GM18517 (cell line): ENCODE results near the gene PKHD1.

Source experiments
- ATAC-seq: cut with Tn5 transposase; IDR thresholded peaks from one replicate; pipeline ENCODE4 v1.9.1; 2021; ENCODE audit warnings: mild to moderate bottlenecking, moderate library complexity; ENCODE audit not compliant: unreplicated experiment

PKHD1 gene

DNA sequence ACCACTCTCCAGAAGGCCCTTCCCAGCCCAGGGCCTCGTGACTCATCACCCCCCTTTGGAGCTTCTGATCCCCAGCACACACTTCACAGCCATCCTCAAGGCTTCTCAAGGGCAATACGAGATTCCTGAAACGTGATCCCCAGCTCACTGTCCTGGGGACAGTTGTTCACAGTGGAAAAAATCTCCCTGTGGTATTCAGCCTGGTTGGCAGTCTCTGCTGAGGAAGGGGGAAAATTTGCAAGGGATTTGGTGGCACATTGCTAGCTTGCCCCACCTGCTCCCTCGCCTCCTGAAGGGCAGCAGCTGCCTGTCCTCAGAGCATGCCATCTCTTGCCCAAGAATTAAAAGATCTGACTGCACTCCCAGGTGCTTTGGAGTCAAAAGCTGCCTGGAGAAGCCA, 20.7 kb upstream of the PKHD1 start:
- no peak for ATAC-seq

DNA sequence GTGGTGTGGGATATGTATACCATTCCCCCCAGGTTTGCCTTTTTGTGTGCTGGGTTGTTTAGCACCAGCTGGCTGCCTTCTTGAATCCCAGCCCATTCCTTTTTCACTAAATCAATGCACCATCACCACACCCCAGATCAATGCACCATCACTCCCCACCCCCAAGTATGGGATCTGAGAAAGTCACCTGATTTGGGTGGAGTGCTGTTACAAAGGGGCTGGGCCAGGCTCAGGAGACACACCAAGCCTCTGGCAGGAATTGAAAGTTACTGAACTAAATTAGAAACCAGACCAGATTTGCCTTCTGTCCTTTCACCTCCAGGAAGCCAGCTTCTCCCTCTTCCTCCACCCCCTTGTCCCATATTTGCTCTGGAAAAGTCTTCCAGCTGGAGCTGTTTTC, 19.6 kb upstream of the PKHD1 start:
- ATAC-seq = no peak

DNA sequence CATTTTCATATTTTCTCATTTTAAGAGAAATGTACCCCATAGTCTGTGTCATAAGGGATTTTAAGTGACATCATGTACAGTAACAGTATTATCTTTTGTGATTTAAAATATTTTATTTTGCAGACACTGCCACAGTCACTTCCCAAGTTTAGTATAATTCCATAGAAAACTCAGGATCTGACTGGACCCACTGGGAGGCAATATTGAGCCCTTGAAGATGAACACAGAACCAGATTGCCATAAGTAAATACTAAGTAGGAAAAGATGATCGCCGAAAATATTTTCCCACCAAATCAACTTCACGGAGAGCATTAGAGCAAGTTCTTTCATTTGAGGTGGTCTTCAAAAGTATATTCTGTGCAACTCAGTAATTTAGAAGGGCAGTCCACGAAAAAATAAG, 17.6 kb upstream of the PKHD1 start:
- no peak for ATAC-seq

DNA sequence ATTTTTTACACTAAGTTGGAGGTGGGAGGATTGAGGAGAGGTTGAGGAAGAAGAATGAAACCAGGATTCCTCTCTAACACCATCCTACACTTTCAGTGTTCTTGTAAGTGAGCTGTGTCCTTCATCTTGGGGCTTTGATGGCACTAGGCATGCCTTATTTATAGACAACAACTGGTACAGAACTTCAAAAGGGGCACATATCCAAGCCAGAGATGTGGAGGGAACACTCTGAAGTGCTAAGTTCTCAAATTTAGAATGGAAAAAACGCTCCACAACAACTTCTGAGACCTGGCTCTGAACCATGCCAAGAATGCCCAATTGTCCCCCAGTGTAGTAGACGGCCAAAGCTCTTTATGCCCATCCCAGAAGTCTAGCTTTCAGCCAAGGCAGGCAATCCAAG, 16.2 kb upstream of the PKHD1 start:
- no peak for ATAC-seq

DNA sequence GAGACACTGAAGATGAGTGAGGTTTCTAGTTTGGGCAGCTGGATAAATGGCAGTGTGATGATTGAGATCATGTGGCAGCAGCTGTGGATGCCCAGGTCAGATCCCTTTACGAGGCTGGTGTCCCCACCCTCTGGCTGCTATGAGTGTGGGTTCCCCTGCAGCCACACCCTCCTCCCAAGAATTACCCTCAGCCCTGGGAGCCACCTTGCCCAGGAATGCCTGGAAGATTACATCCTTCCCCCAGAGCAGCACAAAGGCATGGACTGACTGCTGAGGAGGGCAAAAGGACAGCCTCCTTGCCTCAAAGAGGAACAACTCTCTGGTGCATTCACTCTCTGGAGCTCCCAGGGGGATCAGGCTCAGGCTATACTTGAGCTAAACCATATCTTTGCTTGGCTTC, 15.0 kb upstream of the PKHD1 start:
- ATAC-seq = no peak

DNA sequence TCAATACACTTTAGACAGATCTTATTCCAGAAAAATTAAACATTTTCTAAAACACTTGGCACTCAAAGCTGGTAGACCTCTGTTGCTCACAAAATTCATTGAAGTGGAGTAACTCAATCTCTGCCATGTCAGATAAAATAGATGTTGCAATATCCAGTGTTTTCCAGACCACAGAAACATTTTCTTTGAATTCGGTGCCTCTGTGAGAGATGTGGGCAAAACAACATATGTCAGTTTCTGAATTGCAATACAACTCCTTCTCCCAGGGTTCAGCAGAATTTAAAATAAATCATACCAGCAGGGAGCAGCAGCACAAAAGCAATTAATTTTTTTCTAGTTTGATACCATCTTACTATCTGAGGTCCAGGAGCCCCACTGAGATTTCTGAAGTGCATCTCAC, 11.3 kb upstream of the PKHD1 start:
- ATAC-seq = no peak

DNA sequence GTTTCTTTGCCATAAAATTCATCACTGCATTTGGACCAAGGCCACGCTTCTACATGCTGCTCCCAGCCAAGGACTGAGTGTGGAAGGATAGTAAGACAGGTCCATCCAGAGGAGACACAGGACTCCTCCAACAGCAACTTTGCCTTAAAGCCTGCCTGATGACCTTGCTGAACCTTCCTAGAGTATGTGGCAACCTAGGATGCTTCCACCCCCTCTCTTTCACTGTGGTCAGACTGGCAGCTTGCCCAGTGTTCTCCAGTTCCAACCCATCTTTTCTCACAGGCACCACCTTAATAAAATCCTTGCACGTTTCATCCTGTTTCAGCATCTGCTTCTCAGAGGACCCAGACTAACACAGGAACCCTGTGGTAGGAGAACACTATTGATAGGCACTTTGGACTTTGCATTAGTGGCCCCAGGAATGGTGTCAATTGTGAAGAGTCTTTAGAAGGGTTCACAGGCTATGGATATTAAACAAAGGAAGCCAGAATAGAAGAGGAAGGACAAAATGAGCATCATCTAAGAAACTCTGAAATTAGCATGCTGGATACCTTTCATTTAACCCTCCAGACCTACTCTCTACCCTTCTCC, 2.4 kb upstream of the PKHD1 start:
- ATAC-seq = no peak

DNA sequence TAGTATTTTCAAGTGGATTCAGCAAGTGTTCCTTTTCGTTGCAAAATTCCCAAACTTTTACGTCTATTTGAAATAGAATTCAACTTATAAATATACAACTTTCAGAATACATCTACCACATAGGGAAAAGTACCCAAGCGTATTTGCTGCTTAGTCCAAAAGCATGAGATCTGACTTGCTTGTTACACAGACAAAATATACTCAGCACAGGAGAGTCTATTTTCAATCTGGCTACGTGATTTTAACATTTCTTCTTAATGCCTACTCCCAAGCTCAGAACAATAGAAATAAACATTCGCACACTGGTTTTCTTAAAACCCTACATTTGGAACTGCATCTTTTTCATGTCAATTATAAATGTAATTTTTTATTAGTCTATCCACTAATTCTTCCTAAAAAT, 672 bp downstream of the PKHD1 start:
- no peak for ATAC-seq

DNA sequence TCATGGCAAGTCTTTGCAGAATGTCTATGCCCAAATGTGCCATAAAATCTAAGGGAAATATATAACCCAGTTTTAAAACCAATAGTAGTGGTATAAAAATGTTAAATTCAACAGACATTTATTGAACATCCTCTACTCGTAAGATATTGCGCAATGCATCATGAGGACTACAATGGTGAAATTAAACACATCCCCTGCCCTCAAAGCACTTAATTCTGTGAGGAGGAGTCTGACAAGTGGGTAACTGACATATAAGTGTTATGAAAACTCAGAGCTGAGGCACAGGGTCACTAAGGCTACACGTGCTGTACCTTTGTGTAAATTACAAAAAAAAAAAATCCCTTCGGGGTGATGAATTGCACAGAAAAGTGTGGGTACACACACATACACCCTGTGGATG, 6.2 kb downstream of the PKHD1 start:
- ATAC-seq = no peak

DNA sequence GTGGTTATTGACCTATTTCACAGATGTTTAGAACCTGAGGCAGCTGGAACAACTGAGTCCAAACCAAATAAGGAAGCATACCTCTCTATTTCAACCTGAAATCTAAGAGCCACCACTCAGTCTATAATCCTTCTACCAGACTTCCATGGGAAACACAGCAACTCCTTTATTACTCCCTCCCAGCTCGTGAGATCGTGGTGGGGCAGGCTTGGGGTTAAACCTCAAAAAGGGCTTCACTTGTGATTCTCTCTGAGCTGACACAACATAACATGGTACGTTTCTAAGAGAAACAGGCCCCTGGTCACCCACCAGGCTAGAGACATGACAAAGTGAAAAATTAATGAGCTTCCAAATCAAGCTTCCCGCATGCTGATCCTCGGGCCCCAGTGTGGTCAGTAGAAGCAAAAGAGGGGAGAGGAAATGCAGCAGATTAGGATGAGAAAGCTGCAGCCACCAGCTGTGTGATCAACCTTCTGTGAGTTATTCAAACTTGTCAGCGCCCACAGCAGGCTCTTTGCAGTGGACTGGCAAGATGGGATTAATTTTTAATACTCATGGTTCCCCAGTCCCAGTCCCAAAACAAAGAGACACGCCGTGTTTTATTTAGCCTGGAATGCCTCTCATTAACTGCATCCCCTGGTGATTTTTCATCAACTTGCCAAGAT, 9.3 kb downstream of the PKHD1 start:
- ATAC-seq = no peak

DNA sequence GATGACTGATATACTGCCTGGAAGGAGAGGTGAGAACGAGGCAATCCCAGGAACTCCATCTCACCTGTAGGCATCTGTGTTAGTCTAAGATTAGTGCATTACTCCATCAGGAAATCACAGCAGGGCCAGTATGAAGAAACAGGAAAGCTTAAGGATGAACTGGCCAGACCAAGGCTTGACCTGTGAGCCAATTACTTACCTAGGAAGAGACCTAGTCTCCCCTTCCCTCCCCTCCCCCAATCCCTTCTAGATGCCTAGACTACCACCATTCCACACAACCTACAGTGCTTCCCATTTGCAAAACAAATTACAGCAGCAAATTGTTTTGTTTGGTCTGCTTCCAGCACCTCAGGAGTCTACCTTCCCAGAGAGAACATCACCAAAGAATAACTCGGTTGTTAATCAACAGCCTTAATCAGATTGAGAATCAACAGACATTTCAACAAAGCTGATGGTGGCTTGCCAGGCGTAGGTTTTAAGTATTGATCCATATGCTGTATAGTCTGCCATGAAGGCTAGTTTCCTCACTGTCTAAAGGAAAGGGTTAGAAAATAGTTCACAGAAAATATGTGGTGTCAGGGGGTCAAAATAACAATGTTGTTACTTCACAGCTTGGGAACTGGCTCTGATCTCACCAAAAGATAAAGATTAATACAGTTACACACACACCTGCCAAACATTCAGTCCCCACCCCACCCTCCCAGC, 10.1 kb downstream of the PKHD1 start:
- ATAC-seq = no peak

DNA sequence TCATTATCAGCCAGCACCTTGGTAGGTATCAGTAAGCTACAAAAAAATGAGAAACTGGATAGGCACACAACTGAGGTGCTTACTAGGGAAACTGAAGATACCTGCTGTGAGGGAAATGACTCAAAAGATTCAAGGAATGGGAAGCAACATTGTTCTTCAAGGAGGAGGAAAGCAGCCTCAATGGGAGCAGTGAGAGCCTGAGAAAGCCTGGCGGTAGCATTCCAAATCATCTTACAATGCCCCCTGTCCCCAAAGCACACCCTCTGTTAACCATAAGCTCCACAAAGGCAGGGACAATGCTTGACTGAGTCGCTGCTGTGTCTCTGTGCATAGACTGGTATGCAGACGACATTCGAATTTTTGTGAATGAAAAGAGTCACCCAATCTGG, 10.6 kb downstream of the PKHD1 start:
- no peak for ATAC-seq

DNA sequence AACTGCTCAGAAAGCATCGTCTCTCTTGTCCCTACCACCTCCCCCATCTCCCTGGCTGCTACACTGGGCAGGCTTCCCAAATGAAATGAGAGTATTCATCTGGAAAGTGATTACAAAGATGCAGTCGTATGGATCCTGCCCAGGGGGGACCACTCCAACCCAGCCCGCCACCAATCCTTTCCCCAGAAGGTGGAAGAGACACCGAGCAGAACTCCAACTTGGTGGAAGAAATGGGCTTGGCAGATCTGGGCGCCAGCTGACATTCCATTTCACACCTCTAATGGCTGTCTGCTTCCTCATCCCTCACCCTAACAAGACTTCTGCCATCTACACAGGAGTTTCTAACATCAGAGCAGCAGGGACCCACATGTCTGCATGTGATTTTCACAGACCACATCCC, 12.7 kb downstream of the PKHD1 start:
- no peak for ATAC-seq

DNA sequence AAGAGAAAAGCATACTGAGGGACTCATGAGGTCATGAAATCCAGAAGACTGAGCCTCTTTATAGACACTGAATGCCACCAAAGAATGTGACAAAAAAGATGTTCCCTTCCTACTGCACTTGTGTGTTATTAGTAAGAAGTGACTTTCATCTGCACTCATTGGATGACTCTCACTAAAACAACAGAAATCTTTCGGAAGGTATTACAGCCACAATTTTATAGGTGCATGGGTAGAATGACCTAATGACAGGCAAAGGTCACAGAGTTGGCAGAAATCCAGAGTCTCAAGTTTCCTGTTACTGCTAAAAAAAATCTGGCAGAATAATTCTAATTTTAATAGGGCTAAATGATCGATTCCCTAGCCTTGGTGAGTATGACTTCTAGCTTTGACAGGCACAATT, 13.3 kb downstream of the PKHD1 start:
- no peak for ATAC-seq

DNA sequence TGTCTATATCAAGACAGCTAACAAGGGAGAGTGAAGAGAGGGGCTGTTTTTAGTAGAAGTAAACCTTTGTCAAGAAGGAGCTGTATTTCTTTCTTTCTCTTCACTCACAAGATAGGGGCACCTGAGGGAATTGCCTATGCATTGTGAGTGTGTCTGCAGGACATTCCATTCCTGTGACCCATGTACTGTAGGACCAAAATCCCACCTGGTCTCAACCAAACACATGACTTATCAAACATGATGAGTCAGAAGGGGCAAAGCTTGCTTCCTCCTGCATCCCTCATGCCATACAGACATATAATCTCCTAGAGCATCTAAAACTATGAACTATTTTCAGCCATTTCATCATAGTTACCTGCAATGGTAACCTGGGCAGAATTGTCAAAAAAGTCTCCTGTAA, 21.8 kb downstream of the PKHD1 start:
- ATAC-seq = no peak

DNA sequence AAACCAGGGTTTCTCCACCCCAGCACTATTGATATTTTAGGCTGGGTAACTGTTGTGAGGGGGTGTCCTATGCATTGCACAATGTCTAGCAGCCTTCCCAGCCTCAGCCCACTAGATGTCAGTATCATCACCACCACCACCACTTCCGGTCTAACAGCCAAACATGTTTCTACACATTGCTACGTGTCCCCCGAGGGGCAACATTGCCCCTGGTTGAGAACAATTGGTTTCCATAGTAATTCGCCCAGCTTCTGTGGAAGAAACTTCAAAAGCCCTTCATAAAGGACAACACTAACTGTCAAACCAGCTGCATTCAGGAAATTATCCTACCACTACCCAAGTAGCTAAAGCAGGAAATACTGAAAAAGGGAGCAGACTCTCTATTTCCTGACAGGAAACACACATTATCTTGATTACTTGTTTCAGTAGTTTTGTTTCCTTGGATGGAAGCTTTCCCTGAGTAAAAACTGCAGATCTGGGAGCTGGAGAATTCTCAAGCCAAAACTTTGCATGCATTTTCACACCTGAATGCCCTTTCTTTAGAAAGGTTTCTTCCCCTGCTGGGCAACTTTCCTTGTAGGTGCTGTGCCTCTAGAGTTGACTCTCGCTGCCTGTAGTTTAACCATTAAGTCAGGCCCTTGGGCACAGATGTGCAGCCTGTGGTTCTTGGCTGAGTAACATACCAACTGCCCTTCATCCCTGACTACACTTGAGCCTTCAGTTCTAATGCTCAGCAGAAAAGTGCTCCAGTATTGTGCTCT, 23.6 kb downstream of the PKHD1 start:
- peak; percentile 97 for ATAC-seq

DNA sequence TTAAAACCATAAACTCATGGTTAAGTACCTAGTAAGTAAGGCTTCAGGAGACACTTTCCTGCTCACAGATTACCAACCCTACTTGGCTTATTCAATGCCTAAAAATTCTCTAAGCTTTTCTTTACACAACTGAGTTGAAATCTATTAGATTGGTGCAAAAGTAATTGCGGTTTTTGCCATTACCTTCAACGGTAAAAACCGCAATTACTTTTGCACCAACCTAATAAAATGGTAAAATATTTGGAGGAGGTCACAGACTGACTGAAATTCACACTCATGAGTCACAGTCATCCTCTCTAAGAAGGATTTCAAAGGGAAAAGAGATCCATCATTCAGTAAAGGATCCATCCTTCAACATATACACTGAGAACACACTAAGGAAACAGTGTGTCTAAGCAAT, 25.9 kb downstream of the PKHD1 start:
- ATAC-seq = no peak

DNA sequence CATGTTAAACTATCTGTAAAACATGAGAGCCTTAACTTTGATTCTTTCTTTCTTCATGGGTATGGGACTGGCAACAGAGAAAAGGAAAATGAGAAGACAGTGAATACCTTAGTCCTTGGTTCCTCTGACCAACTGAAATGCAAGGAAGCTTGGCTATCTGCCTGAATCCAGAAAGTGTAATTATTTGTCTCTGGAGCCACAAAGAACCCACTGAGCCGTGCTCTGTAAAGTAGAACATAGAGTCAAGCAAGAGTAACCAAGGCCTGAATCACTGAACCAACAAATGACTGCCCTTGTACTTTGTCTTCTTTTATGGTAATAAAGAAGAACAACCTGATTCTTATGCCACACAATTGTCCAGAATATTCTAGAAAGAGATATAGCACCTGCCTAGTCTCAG, 27.6 kb downstream of the PKHD1 start:
- no peak for ATAC-seq

DNA sequence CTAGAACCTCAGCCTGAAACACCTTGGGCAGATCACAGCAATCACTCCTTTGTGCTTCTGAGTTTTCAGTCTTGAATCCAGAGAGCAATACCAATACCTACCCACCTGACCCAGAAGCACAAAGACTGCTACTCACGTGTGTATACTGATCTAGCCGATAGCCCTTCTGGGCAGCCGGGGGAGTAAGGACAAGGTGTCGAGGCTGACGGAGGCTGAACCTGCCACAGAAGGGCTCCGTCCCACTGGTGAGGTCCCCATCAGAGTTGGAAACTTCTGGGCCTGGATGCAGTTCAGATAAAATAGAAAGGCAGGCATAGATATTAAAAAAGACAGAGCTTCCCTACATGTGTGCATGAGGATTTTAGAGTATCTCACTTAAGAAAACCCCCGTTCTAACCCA, 32.0 kb downstream of the PKHD1 start:
- no peak for ATAC-seq

DNA sequence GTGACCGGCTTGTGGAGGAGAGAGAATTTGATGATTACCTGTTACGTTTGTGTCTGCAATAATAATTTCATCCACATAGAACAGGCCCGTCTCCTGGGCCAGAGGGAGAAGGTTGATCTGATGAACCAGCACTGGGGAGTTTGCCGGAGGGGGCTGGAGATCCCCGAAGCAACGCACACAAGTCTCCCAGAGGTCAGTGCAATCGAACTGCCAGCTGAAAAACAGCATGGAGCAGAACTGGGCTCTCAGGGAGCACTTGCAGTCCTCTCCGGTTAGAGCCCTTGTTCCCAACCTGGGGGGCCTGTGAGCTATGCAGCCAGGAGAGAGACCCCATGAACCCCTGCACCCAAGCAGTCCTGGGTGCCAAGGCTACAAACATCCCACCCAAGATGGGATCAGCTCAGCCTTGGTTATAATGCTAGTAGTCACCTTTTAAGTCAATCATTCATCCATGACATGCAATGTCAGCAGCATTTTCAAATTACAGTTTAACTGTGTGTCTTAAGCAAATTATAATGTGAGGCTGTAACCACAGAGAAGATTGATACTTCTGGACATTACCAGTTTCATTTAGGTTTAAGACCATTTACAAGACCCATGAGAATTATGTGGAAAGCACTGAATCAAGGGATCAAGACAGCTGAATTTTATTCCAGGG, 34.2 kb downstream of the PKHD1 start:
- no peak for ATAC-seq

DNA sequence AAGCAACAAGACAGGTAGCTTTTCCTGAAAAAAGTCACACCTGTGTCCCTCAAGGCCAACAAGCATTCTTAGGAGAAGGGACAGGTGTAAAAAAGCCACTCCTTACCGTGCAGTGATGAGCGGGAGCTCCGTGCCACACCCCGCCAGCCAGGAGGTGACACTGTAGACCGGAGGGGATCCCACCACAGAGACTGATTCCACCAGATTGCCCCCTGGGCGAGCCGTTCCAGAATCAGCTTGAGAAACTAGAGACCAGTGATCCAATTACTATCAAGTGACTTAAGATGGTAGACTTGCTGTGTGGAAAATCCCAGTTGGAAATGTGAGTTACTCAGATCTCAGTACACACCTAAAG, 37.4 kb downstream of the PKHD1 start:
- no peak for ATAC-seq
